Left lung (tissue), 10 donors: Measurements from ENCODE around the gene RCCD1. TPM values are rescaled to one million over a fixed set of nuclear protein-coding genes. Genes with fewer than 3 reads are reported as not detected.

Source experiments
- ATAC-seq: fragments of 200-7000 bp; cut with Tn5 transposase; one replicate; pipeline ENCODE4 v1.9.1; 2020; ENCODE audit warnings: moderate library complexity
- DNase-seq, 4 donors: peaks; one replicate each; pipeline ENCODE4 v3.0.0-alpha.2; 2013 to 2020
- H3K27ac ChIP-seq, 2 donors: fragments of 200-600 bp; sonication (generic) in 1 of 2; one replicate each; pipeline versions ENCODE4 v1.5.0 to v1.8.0; 2020 to 2021
- H3K27me3 ChIP-seq, 2 donors: fragments of 200-600 bp; sonication (generic) in 1 of 2; one replicate each; pipeline versions ENCODE4 v1.5.0 to v1.8.0; 2020 to 2021
- H3K36me3 ChIP-seq, 2 donors: fragments of 200-600 bp; sonication (generic) in 1 of 2; one replicate each; pipeline versions ENCODE4 v1.5.0 to v1.8.0; 2020 to 2021
- H3K4me1 ChIP-seq, 2 donors: fragments of 200-600 bp; one replicate each; pipeline ENCODE4 v1.8.0; 2021
- H3K4me3 ChIP-seq, 2 donors: fragments of 200-600 bp; sonication (generic) in 1 of 2; one replicate each; pipeline versions ENCODE4 v1.5.0 to v1.8.0; 2020 to 2021; ENCODE audit warnings: mild to moderate bottlenecking in 1 of 2
- H3K9me3 ChIP-seq, 2 donors: fragments of 200-600 bp; sonication (generic) in 1 of 2; one replicate each; pipeline versions ENCODE4 v1.5.0 to v1.8.0; 2020 to 2021
- intact Hi-C, 2 donors: fragments of 100-400 bp; cut with DNase I; formaldehyde crosslinking; loops; one replicate each; pipeline versions ENCODE4 v1.11.2 to v1.14.2; 2022
- polyA plus RNA-seq, 6 donors: library from polyadenylated mRNA; unstranded; fragments of 120-200 nt; gene quantifications; one replicate each; pipeline ENCODE4 v1.2.1, GENCODE V29; 2013; ENCODE audit not compliant: insufficient read length in 6 of 6
- total RNA-seq, 2 donors: library from RNA; stranded (reverse); fragmentation: NEBNext Ultra II Directional; extraction: Animal tissue kit (Norgen Biotek cat#: 25700); gene quantifications; one replicate each; pipeline ENCODE4 v1.2.1, GENCODE V29; 2021
- TF ChIP-seq, protein P1 (sequence below), 2 donors: fragments of 200-600 bp; sonication (generic) in 1 of 2; IDR thresholded peaks; one replicate each; pipeline versions ENCODE4 v1.5.0 to v1.8.0; 2021; ENCODE audit warnings: antibody characterized with exemption in 2 of 2
- donor health status: DM: no; HTN: yes; CAD: no.
- donor health status: DM: no; HTN: no; CAD: no.

The RCCD1 gene
- total and polyA plus RNA-seq, 8 donors = 9.8 to 21.2 (median 18.0) TPM

DNA sequence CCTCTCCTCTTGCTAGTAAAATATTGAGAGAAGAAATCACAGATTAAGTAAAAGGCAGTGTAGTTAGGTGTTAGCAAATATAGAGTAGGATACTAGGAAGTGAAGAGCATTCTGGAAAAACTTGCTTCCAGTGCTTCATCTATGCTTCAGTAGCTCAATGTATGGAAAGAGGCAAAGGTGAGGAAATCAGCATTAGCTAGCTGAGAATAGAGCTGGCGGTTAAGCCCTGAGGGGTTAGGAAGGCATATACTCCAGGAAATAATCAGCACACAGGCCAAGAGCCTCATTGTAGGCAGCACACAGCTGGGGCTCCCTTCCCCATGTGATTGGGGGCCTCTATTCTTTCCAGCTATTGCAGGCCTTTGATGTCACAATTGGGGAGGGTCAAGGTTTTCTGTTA, 13.8 kb downstream of the RCCD1 start:
- H3K4me3 ChIP-seq = no peak overlapping the region
- no peaks in the 10 kb centered on the region for H3K27me3 ChIP-seq
- TF ChIP-seq, protein P1, sequence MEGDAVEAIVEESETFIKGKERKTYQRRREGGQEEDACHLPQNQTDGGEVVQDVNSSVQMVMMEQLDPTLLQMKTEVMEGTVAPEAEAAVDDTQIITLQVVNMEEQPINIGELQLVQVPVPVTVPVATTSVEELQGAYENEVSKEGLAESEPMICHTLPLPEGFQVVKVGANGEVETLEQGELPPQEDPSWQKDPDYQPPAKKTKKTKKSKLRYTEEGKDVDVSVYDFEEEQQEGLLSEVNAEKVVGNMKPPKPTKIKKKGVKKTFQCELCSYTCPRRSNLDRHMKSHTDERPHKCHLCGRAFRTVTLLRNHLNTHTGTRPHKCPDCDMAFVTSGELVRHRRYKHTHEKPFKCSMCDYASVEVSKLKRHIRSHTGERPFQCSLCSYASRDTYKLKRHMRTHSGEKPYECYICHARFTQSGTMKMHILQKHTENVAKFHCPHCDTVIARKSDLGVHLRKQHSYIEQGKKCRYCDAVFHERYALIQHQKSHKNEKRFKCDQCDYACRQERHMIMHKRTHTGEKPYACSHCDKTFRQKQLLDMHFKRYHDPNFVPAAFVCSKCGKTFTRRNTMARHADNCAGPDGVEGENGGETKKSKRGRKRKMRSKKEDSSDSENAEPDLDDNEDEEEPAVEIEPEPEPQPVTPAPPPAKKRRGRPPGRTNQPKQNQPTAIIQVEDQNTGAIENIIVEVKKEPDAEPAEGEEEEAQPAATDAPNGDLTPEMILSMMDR (IDR thresholded peaks at IDR 0.05) = no peak
- no peak for DNase-seq
- H3K9me3 ChIP-seq = no peaks in the 10 kb centered on the region
- H3K36me3 ChIP-seq = peaks cover 0 to 74% of the 10 kb centered on the region in 2 donors
- intact Hi-C loops = no loop called here
- no peaks in the 10 kb centered on the region for H3K4me1 ChIP-seq
- no peak overlapping the region for H3K27ac ChIP-seq
- ATAC-seq = no peak

DNA sequence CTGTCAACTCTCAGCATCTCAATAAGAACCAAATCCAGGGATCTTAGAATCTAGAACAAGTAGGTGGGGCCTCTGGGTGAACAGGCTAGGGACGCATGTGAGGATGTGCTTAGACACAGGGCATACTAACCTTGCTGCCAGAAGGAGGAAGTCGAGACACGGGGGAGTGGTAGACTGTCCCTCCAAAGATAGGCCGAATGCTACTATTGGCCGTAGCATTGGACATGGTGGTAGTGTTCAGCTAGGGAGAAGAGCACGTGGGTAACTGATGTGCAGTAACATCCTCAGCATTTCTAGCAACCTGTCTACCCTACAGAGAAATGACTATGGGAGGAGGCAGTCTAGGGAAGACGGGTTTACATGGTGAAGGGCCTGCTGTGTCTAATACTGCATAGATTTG, 15.6 kb downstream of the RCCD1 start:
- Histone ChIP-seq H3K36me3 (peaks cover 0 to 83% of the 10 kb centered on the region in 2 donors), H3K4me3 (no peak overlapping the region), H3K4me1 (no peaks in the 10 kb centered on the region), H3K9me3 (no peaks in the 10 kb centered on the region), H3K27me3 (no peaks in the 10 kb centered on the region), H3K27ac (no peak overlapping the region)
- ATAC-seq (no peak), DNase-seq (no peak)
- TF ChIP-seq, protein P1 (IDR thresholded peaks at IDR 0.05) = no peak
- intact Hi-C loops = no loop called here

DNA sequence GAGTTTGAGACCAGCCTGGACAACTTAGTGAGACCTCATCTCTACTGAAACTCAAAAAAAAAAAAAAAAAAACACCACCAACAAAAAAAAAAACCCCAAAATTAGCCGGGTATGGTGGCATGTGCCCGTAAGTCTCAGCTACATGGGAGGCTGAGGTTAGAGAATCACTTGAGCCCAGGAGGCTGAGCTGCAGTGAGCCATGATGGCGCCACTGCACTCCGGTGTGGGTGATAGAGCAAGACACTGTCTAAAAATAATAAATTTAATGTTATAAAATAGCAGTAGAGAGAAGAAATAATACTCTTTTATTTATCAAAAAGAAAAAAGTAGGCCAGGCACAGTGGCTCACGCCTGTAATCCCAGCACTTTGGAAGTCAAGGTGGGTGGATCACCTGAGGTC, 17.4 kb downstream of the RCCD1 start:
- DNase-seq (no peak), ATAC-seq (no peak)
- Histone ChIP-seq H3K4me3 (no peak overlapping the region), H3K9me3 (no peaks in the 10 kb centered on the region), H3K27ac (no peak overlapping the region), H3K36me3 (peaks cover 0 to 75% of the 10 kb centered on the region in 2 donors), H3K4me1 (no peaks in the 10 kb centered on the region), H3K27me3 (no peaks in the 10 kb centered on the region)
- TF ChIP-seq, protein P1 (IDR thresholded peaks at IDR 0.05) = no peak
- intact Hi-C loops = no loop called here

DNA sequence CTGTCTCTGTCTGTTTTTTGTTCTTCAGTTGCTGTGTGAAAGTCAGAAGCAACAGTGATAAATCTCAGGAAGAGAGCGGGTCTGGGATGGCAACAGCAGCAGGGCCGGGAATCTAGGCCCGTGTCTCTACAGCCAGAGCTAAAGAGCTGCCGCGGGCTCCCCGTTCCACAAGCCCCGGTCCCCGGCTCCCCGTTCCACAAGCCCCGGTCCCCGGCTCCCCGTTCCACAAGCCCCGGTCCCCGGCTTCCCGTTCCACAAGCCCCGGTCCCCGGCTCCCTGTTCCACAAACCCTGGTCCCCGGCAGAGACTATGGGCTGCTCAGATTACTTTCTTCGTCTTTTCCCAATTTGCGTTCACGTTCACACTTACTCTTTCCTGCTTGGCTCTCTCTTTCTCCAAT, 19.5 kb downstream of the RCCD1 start:
- Histone ChIP-seq H3K4me1 (no peaks in the 10 kb centered on the region), H3K27ac (no peak overlapping the region), H3K9me3 (no peaks in the 10 kb centered on the region), H3K36me3 (peaks cover 0 to 55% of the 10 kb centered on the region in 2 donors), H3K4me3 (no peak overlapping the region), H3K27me3 (no peaks in the 10 kb centered on the region)
- intact Hi-C loops = no loop called here
- DNase-seq (no peak), ATAC-seq (no peak)
- TF ChIP-seq, protein P1 (IDR thresholded peaks at IDR 0.05) = no peak

DNA sequence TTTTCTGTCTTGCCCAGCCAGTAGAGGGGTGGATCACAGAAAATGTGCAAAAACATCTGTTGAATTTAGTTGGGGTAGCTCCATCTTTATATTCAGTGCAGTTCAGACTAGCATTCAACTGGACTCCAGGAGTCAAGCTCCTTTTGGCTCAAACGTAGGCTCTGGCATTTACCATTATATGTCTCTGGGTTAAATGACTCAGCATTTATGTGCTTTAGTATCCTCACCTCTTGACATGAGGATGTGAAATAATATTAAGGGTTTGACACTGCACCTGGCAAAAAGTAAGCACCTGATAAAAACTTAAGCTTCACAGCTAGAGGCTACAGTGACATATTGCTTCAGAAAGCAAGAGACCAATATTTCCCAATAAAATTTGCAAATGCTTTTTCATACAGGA, 24.9 kb downstream of the RCCD1 start:
- Histone ChIP-seq H3K27ac (no peak overlapping the region), H3K4me1 (peaks cover 0 to 7% of the 10 kb centered on the region in 2 donors), H3K36me3 (peaks cover 0 to 24% of the 10 kb centered on the region in 2 donors), H3K4me3 (no peak overlapping the region), H3K9me3 (no peaks in the 10 kb centered on the region), H3K27me3 (no peaks in the 10 kb centered on the region)
- no peak for ATAC-seq
- no peak for DNase-seq
- TF ChIP-seq, protein P1 (IDR thresholded peaks at IDR 0.05) = no peak
- intact Hi-C loops = no loop called here
